ENCODE data around the gene SLC22A13.
A peak's percentile ranks its signal among the peaks of the same experiment; 100 is the strongest.

SLC22A13 gene

DNA sequence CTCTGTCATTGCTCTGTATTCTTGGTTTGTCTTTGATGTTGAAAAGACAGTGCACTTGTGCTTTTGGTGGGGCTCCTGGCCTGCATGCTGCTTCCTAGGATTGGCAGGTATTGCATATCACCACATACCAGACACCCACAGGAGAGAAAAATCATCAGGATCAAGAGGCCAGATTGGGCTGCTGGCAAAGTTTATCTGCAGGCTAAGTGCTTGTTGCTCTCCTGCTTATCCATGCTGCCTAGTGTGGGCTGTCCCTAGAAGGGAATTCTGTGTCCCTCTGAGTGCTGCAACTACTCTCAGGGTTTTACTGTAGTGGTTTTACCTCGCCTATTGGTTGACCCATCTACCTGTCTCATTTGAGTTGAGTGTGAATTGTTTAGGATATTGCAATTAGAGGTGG, 833 bp upstream of the SLC22A13 start:
- TF ChIP-seq, protein P1, sequence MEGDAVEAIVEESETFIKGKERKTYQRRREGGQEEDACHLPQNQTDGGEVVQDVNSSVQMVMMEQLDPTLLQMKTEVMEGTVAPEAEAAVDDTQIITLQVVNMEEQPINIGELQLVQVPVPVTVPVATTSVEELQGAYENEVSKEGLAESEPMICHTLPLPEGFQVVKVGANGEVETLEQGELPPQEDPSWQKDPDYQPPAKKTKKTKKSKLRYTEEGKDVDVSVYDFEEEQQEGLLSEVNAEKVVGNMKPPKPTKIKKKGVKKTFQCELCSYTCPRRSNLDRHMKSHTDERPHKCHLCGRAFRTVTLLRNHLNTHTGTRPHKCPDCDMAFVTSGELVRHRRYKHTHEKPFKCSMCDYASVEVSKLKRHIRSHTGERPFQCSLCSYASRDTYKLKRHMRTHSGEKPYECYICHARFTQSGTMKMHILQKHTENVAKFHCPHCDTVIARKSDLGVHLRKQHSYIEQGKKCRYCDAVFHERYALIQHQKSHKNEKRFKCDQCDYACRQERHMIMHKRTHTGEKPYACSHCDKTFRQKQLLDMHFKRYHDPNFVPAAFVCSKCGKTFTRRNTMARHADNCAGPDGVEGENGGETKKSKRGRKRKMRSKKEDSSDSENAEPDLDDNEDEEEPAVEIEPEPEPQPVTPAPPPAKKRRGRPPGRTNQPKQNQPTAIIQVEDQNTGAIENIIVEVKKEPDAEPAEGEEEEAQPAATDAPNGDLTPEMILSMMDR (IDR thresholded peaks at IDR 0.05; ENCODE audit: borderline replicate concordance, extremely low read depth, low read length, poor library complexity, severe bottlenecking), result no peak
- TF ChIP-seq EZH2 (IDR thresholded peaks at IDR 0.05; ENCODE audit: borderline replicate concordance, low read depth, low read length, severe bottlenecking), result no peak
- no peak for ATAC-seq (ENCODE audit: insufficient read depth, low read depth)

DNA sequence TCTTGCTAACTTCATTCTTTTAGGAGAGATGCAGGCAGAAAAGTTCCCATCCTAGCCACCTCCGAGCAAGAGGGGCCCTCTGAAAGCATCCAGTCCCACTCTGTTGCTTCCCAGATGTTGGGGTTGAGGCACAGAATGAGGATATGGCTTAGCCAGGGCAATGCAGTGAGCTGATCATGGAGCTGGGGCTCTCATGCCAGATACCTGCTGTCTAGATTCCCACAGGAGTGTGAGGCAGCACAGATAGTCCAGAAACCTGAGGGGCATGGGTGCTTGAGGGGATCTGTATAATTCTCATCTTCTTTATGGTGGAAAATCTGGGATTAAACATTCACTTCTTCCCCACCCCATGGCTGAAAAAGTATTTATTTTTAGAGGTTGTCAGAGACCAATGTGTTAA, 1.2 kb downstream of the SLC22A13 start:
- Histone ChIP-seq H2AFZ (ENCODE audit: low read depth, low read length) (no peak overlapping the region), H3K27ac (ENCODE audit: low read length) (no peak overlapping the region), H3K9me3 (ENCODE audit: insufficient read depth, low read length, severe bottlenecking) (no peaks in the 10 kb centered on the region), H3K79me2 (ENCODE audit: insufficient read depth, low read length) (no peaks in the 10 kb centered on the region), H3K36me3 (ENCODE audit: insufficient read depth, low read length) (no peaks in the 10 kb centered on the region), H3K27me3 (ENCODE audit: insufficient read depth, low read length, poor library complexity) (no peaks in the 10 kb centered on the region), H3K4me2 (ENCODE audit: insufficient read depth, low read length) (no peak overlapping the region), H4K20me1 (ENCODE audit: insufficient read depth, low read length) (no peaks in the 10 kb centered on the region), H3K9ac (ENCODE audit: low read depth, low read length) (no peak overlapping the region), H3K4me1 (ENCODE audit: insufficient read depth, low read length) (no peaks in the 10 kb centered on the region), H3K4me3 (ENCODE audit: low read depth in 1 of 2, low read length in 2 of 2) (no peak overlapping the region)
- TF ChIP-seq, protein P1 (IDR thresholded peaks at IDR 0.05; ENCODE audit: borderline replicate concordance, extremely low read depth, low read length, poor library complexity, severe bottlenecking), result no peak
- TF ChIP-seq EZH2 (IDR thresholded peaks at IDR 0.05; ENCODE audit: borderline replicate concordance, low read depth, low read length, severe bottlenecking), result no peak
- ATAC-seq (ENCODE audit: insufficient read depth, low read depth) (no peak), DNase-seq (no peak)

More for the DNA sequence above, 833 bp upstream of the SLC22A13 start:
- H4K20me1 ChIP-seq (ENCODE audit: insufficient read depth, low read length), result no peaks in the 10 kb centered on the region
- H3K9me3 ChIP-seq (ENCODE audit: insufficient read depth, low read length, severe bottlenecking), result no peaks in the 10 kb centered on the region
- H3K9ac ChIP-seq (ENCODE audit: low read depth, low read length), result no peak overlapping the region
- H3K4me2 ChIP-seq (ENCODE audit: insufficient read depth, low read length), result no peak overlapping the region
- H2AFZ ChIP-seq (ENCODE audit: low read depth, low read length), result no peak overlapping the region
- no peak for DNase-seq
- H3K4me1 ChIP-seq (ENCODE audit: insufficient read depth, low read length), result no peaks in the 10 kb centered on the region
- H3K4me3 ChIP-seq (ENCODE audit: low read depth in 1 of 2, low read length in 2 of 2), result no peak overlapping the region
- no peaks in the 10 kb centered on the region; the same call in 1 of the 2 replicates for H3K36me3 ChIP-seq (ENCODE audit: insufficient read depth, low read length)
- no peaks in the 10 kb centered on the region for H3K79me2 ChIP-seq (ENCODE audit: insufficient read depth, low read length)
- no peaks in the 10 kb centered on the region for H3K27me3 ChIP-seq (ENCODE audit: insufficient read depth, low read length, poor library complexity)
- no peak overlapping the region for H3K27ac ChIP-seq (ENCODE audit: low read length)

DNA sequence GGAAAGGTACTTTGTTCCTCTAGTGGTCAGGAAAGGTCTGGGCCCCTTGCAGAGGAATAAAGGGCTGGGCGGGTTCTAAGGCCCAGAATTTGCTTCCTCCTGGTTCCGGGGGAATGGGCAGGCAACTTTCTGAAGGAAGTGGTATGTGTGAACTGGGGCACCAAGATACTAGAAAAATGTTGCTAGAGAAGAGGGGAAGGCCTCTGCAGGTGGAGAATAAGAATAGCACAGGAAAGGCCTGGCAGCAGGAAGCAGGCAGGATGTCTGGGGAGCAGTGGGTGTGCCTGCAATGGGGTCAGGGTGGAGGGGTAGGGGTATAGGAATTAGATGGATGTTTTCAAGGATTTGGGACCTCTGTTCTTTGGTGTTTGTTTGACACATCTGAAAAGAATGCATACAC, 2.0 kb downstream of the SLC22A13 start:
- no peak overlapping the region for H3K27ac ChIP-seq (ENCODE audit: low read length)
- ATAC-seq (ENCODE audit: insufficient read depth, low read depth) (0 out of 3 replicates have a peak, but pooled peaks have one; percentile 37), DNase-seq (no peak)
- no peaks in the 10 kb centered on the region for H3K4me1 ChIP-seq (ENCODE audit: insufficient read depth, low read length)
- H3K4me3 ChIP-seq (ENCODE audit: low read depth in 1 of 2, low read length in 2 of 2), result no peak overlapping the region
- no peak overlapping the region for H3K4me2 ChIP-seq (ENCODE audit: insufficient read depth, low read length)
- no peak for TF ChIP-seq EZH2 (IDR thresholded peaks at IDR 0.05; ENCODE audit: borderline replicate concordance, low read depth, low read length, severe bottlenecking)
- TF ChIP-seq, protein P1 (IDR thresholded peaks at IDR 0.05; ENCODE audit: borderline replicate concordance, extremely low read depth, low read length, poor library complexity, severe bottlenecking), result no peak
- no peak overlapping the region for H3K9ac ChIP-seq (ENCODE audit: low read depth, low read length)
- H3K36me3 ChIP-seq (ENCODE audit: insufficient read depth, low read length), result no peaks in the 10 kb centered on the region
- H2AFZ ChIP-seq (ENCODE audit: low read depth, low read length), result no peak overlapping the region
- no peaks in the 10 kb centered on the region for H3K27me3 ChIP-seq (ENCODE audit: insufficient read depth, low read length, poor library complexity)
- H3K79me2 ChIP-seq (ENCODE audit: insufficient read depth, low read length), result no peaks in the 10 kb centered on the region
- H3K9me3 ChIP-seq (ENCODE audit: insufficient read depth, low read length, severe bottlenecking), result no peaks in the 10 kb centered on the region
- no peaks in the 10 kb centered on the region for H4K20me1 ChIP-seq (ENCODE audit: insufficient read depth, low read length)

DNA sequence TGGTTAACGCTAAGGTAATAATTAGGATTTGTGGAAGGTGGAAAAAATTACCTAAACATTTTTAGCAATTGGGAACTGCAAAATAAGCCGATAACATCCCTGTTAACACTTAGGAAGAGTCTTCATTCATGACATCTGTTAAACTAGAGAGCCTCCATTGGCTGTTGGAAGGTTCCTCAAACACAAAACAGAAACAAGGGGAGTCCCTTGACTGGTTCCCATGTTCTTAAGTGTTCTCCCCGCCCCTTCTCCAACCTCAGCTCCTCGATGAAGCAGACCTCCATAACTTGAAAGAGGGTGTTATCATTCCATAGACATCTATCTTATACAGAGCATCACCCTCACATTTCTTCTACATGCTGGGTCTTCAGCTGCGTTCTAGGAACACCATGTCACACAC, 2.5 kb downstream of the SLC22A13 start:
- Histone ChIP-seq H4K20me1 (ENCODE audit: insufficient read depth, low read length) (no peaks in the 10 kb centered on the region), H3K9ac (ENCODE audit: low read depth, low read length) (no peak overlapping the region), H3K79me2 (ENCODE audit: insufficient read depth, low read length) (no peaks in the 10 kb centered on the region), H3K27me3 (ENCODE audit: insufficient read depth, low read length, poor library complexity) (no peaks in the 10 kb centered on the region), H3K4me3 (ENCODE audit: low read depth in 1 of 2, low read length in 2 of 2) (no peak overlapping the region), H3K27ac (ENCODE audit: low read length) (no peak overlapping the region), H3K36me3 (ENCODE audit: insufficient read depth, low read length) (no peaks in the 10 kb centered on the region), H2AFZ (ENCODE audit: low read depth, low read length) (no peak overlapping the region), H3K4me1 (ENCODE audit: insufficient read depth, low read length) (no peaks in the 10 kb centered on the region), H3K4me2 (ENCODE audit: insufficient read depth, low read length) (no peak overlapping the region), H3K9me3 (ENCODE audit: insufficient read depth, low read length, severe bottlenecking) (no peaks in the 10 kb centered on the region)
- no peak for TF ChIP-seq EZH2 (IDR thresholded peaks at IDR 0.05; ENCODE audit: borderline replicate concordance, low read depth, low read length, severe bottlenecking)
- TF ChIP-seq, protein P1 (IDR thresholded peaks at IDR 0.05; ENCODE audit: borderline replicate concordance, extremely low read depth, low read length, poor library complexity, severe bottlenecking), result no peak
- no peak for ATAC-seq (ENCODE audit: insufficient read depth, low read depth)
- DNase-seq, result no peak

All from DND-41 (cell line).